ENCODE results near the gene NPC2.

- TF ChIP-seq POLR2AphosphoS5 (IDR thresholded peaks at IDR 0.05): no peak
- no peak for TF ChIP-seq CTCF (IDR thresholded peaks at IDR 0.05; ENCODE audit: poor library complexity, severe bottlenecking)
- no peak for TF ChIP-seq REST (IDR thresholded peaks at IDR 0.05; ENCODE audit: borderline replicate concordance)
- no peak for TF ChIP-seq TAF1 (IDR thresholded peaks at IDR 0.05; ENCODE audit: low read depth)
- no peak for TF ChIP-seq EZH2 (IDR thresholded peaks at IDR 0.05; ENCODE audit: borderline replicate concordance, insufficient read depth, low read length, poor library complexity, severe bottlenecking)
- no peak for TF ChIP-seq SMC3 (conservative IDR thresholded peaks at IDR 0.05; ENCODE audit: poor library complexity)
- TF ChIP-seq MXI1 (conservative IDR thresholded peaks at IDR 0.05; ENCODE audit: poor library complexity, severe bottlenecking): no peak
These were observed 10.8 kb upstream of the NPC2 start for GRCh38 chr14:74503938-74504335.

Measured in neural cell (in vitro differentiated cells).